Heart left ventricle (tissue), 16 donors: Measurements from ENCODE around the gene CIB1. TPM values are rescaled to one million over a fixed set of nuclear protein-coding genes. Genes with fewer than 3 reads are reported as not detected.

Source experiments
- ATAC-seq, 4 donors: fragments of 200-7000 bp; cut with Tn5 transposase; one replicate each; pipeline ENCODE4 v1.9.1; 2020 to 2022; ENCODE audit warnings: moderate library complexity in 4 of 4, mild to moderate bottlenecking in 3 of 4, moderate number of reproducible peaks in 1 of 4
- DNase-seq, 5 donors: peaks; one replicate each; pipeline ENCODE4 v3.0.0-alpha.2; 2020
- H3K27ac ChIP-seq, 12 donors: fragments of 200-600 bp; sonication (generic) in 4 of 12; one replicate each; pipeline versions ENCODE4 v1.5.0 to v1.8.0; 2016 to 2022; ENCODE audit warnings: mild to moderate bottlenecking in 2 of 12
- H3K27me3 ChIP-seq, 9 donors: fragments of 200-600 bp; sonication (generic) in 2 of 9; one replicate each; pipeline versions ENCODE4 v1.5.1 to v1.8.0; 2016 to 2022; ENCODE audit warnings: mild to moderate bottlenecking in 3 of 9
- H3K36me3 ChIP-seq, 9 donors: fragments of 200-600 bp; sonication (generic) in 2 of 9; one replicate each; pipeline versions ENCODE4 v1.5.0 to v1.8.0; 2018 to 2022; ENCODE audit warnings: mild to moderate bottlenecking in 2 of 9
- H3K4me1 ChIP-seq, 12 donors: fragments of 200-600 bp; sonication (generic) in 4 of 12; one replicate each; pipeline versions ENCODE4 v1.5.0 to v1.8.0; 2016 to 2022; ENCODE audit warnings: mild to moderate bottlenecking in 3 of 12
- H3K4me3 ChIP-seq, 12 donors: fragments of 200-600 bp; sonication (generic) in 4 of 12; one replicate each; pipeline versions ENCODE4 v1.5.0 to v1.8.0; 2017 to 2022; ENCODE audit warnings: mild to moderate bottlenecking in 9 of 12, moderate library complexity in 4 of 12
- H3K9me3 ChIP-seq, 12 donors: fragments of 200-600 bp; sonication (generic) in 4 of 12; one replicate each; pipeline versions ENCODE4 v1.5.0 to v1.8.0; 2016 to 2022; ENCODE audit warnings: mild to moderate bottlenecking in 1 of 12
- POLR2A ChIP-seq, 2 donors: fragments of 450-650 bp; IDR thresholded peaks; one replicate each; pipeline ENCODE4 v1.6.1; 2017; ENCODE audit warnings: antibody characterized with exemption in 2 of 2, mild to moderate bottlenecking in 2 of 2, moderate library complexity in 2 of 2
- WGBS, 4 donors: extraction: QIAGEN DNeasy Blood & Tissue Kit in 2 of 4; methylation state at CpG; one replicate each; pipeline versions ENCODE4 v1.1.5 to v1.1.7; 2013 to 2018; 5-methylcytosine and 5-hydroxymethylcytosine counted together
- intact Hi-C, 10 donors: fragments of 100-400 bp; cut with DNase I; formaldehyde crosslinking; loops; one replicate each; pipeline versions ENCODE4 v1.11.1 to v1.14.2; 2022
- polyA plus RNA-seq, 2 donors: library from polyadenylated mRNA; stranded (reverse); fragments of 200-250 nt; gene quantifications; one replicate each; pipeline ENCODE4 v1.2.3, GENCODE V29; 2013
- total RNA-seq, 9 donors: library from RNA; depleted of rRNA in 2 of 9; stranded (reverse); fragments of >200 nt in 2 of 9; fragmentation: NEBNext Ultra II Directional in 3 of 9; extraction: Animal tissue kit (Norgen Biotek cat#: 25700) in 3 of 9; gene quantifications; one replicate each; pipeline versions ENCODE4 v1.1.0 to v1.2.4, GENCODE V29; 2016 to 2023
- TF ChIP-seq, protein P1 (sequence below), 12 donors: fragments of 200-600 bp; sonication (generic) in 4 of 12; IDR thresholded peaks; one replicate each; pipeline versions ENCODE4 v1.5.0 to v1.8.0; 2018 to 2022; ENCODE audit warnings: antibody characterized with exemption in 12 of 12, mild to moderate bottlenecking in 5 of 12
- donor health status: ischemic (EF 13 %, LVEDD 7.1; RV severe dilation, severe dysfunction).
- donor health status: healthy with polysubstance abuse.
- donor health status: DM: no; HTN: yes; CAD: no.
- donor health status: DM: no; HTN: no; CAD: no.
- donor health status: ischemic (EF 25% LVEDD 6.9; RV normal size, moderate dysfunction).
- donor health status: ischemic (EF 25% LVEDD 5.7; RV mildly dilated, moderate dysfunction).
- donor health status: healthy.
- donor health status: DM: yes; HTN: yes; CAD: no.
- donor health status: ischemic (EF 35%, LVEDD 5.7; RV mildly dilated, moderate dysfunction).
- donor health status: nonischemic (EF 11% LVEDD 7.7; RV severe dilation, severe dysfunction).
- donor health status: DM: yes; HTN: yes; CAD: no.
- donor health status: PGD.
- donor health status: ischemic (EF 29% LVEDD 5.4; RV normal size, mild dysfunction).
- donor health status: nonischemic (EF 23%, LVEDD 6.1; RV moderate dilation, normal function).

The CIB1 gene
- total and polyA plus RNA-seq, 11 donors = 38.7 to 145 (median 80.8) TPM

DNA sequence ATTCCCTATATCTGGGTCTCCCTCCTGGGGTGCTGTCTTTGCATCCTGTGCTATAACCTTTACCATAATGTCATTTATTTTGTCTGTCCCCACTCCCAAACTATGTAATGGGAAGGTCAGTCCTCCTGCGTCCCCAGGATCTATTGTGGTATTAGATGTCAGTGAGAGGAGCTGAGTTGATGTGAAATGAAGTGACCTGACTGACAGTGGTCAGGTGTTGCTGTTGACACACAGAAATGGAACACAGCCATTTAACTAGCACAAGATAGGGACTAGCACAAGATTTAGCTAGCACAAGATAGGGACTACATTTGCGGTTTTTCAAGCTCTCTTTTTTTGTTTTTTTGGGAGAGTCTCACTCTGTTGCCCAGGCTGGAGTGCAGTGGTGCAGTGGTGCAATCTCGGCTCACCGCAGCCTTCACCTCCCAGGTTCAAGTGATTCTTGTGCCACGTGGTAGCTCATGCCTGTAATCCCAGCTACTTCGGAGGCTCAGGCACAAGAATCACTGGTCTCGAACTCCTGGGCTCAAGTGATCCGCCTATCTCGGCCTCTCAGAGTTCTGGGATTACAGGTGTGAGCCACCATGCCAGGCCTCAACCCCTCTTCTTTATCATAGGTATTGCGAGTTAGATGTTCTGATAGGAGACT lies 36.9 kb upstream of the CIB1 start:
- DNase-seq = no peak
- Histone ChIP-seq H3K4me3 (no peak overlapping the region), H3K27ac (peak overlapping the region in 2 of 12 donors; percentile 12 to 19), H3K27me3 (no peaks in the 10 kb centered on the region), H3K36me3 (peaks cover 0 to 82% (median 61%) of the 10 kb centered on the region in 9 donors), H3K9me3 (no peaks in the 10 kb centered on the region), H3K4me1 (peaks cover 0 to 61% (median 51%) of the 10 kb centered on the region in 12 donors)
- ATAC-seq = no peak
- no peak for TF ChIP-seq POLR2A (IDR thresholded peaks at IDR 0.05)
- TF ChIP-seq, protein P1, sequence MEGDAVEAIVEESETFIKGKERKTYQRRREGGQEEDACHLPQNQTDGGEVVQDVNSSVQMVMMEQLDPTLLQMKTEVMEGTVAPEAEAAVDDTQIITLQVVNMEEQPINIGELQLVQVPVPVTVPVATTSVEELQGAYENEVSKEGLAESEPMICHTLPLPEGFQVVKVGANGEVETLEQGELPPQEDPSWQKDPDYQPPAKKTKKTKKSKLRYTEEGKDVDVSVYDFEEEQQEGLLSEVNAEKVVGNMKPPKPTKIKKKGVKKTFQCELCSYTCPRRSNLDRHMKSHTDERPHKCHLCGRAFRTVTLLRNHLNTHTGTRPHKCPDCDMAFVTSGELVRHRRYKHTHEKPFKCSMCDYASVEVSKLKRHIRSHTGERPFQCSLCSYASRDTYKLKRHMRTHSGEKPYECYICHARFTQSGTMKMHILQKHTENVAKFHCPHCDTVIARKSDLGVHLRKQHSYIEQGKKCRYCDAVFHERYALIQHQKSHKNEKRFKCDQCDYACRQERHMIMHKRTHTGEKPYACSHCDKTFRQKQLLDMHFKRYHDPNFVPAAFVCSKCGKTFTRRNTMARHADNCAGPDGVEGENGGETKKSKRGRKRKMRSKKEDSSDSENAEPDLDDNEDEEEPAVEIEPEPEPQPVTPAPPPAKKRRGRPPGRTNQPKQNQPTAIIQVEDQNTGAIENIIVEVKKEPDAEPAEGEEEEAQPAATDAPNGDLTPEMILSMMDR (IDR thresholded peaks at IDR 0.05) = no peak
- WGBS, 4 donors = 71 to 85% (median 80%) methylated on average over 10 of the region's 10 CpGs
- intact Hi-C loops = no loop called here

DNA sequence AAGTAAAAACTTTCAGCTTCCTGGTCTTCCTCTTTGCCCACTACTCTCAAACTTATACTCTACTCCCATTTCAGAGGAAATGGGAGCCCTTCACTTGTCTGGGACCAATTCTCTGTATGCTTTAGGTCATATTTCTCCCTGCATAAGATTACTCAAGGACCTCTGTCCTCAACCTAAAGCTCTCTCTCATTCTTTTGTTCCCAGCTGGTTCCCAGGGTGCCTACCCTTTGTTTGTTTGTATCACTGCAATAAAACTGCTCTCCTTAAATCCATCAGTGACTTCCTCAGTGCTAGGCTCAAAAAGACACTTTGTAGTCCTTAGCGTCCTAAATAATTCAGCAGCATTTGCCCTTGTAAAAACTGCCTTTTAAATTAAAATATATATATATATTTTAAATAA lies 34.7 kb upstream of the CIB1 start:
- H3K27me3 ChIP-seq = no peaks in the 10 kb centered on the region
- intact Hi-C loops = loop anchor here in 1 of 10 donors (5.0 kb wide), 1 partner anchor 36 kb away; the partner anchor contains the start of genes CIB1 and GDPGP1
- ATAC-seq (no peak), DNase-seq (no peak)
- 64 to 82% (median 71%) methylated on average over 1 of the region's 1 CpG for WGBS, 4 donors
- peak overlapping the region in 1 of 12 donors; percentile 64 for H3K4me3 ChIP-seq
- H3K4me1 ChIP-seq = peaks cover 0 to 71% (median 62%) of the 10 kb centered on the region in 12 donors
- no peak overlapping the region for H3K27ac ChIP-seq
- peaks cover 0 to 63% (median 51%) of the 10 kb centered on the region in 9 donors for H3K36me3 ChIP-seq
- H3K9me3 ChIP-seq = no peaks in the 10 kb centered on the region
- TF ChIP-seq, protein P1 (IDR thresholded peaks at IDR 0.05) = no peak
- no peak for TF ChIP-seq POLR2A (IDR thresholded peaks at IDR 0.05)

DNA sequence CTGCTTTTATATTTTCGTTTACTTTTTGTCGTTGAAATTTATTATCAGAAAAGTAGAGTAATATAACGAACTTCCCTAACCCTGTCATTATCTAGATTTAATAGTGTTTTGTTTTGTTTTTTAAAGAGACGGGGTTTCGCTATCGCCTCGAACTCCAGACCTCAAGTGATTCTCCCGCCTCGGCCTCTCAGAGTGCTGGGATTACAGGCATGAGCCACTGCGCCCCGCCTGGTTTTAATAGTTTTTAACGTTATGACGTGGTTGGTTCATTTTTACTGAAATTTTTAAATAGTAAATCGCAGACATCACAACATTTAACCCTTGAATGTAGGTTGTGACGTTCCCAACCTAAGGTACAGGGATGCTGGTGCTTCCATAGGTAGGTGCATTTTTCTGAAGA lies 32.7 kb upstream of the CIB1 start:
- DNase-seq = no peak
- no peak for TF ChIP-seq POLR2A (IDR thresholded peaks at IDR 0.05)
- TF ChIP-seq, protein P1 (IDR thresholded peaks at IDR 0.05) = no peak
- Histone ChIP-seq H3K36me3 (peaks cover 0 to 46% (median 32%) of the 10 kb centered on the region in 9 donors), H3K27me3 (no peaks in the 10 kb centered on the region), H3K4me3 (peak overlapping the region; percentile 36 to 95 (median 72)), H3K4me1 (peaks cover 0 to 60% (median 55%) of the 10 kb centered on the region in 12 donors), H3K27ac (peak overlapping the region; percentile 90 to 100 (median 96)), H3K9me3 (no peaks in the 10 kb centered on the region)
- 11 to 21% (median 16%) methylated on average over 15 of the region's 15 CpGs for WGBS, 4 donors
- no peak for ATAC-seq
- intact Hi-C loops = loop anchor here in 1 of 10 donors (5.0 kb wide), 1 partner anchor 34 kb away; the partner anchor contains the start of genes CIB1 and GDPGP1

DNA sequence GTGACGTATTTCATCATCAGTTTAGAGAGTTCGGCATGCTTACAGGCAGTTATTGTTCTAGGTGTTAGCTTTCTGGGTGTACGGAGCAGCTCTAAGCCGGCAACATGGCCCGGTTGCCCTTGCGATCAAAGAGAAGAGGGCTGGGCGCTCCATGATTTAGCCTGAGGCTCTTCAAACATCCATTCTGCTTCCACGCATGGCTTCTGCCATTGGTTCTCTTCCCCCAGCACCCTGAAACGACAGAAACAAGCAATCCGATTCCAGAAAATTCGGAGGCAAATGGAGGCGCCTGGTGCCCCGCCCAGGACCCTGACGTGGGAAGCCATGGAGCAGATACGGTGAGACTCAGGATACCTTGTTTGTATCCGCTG lies 32.3 kb upstream of the CIB1 start:
- no peaks in the 10 kb centered on the region for H3K9me3 ChIP-seq
- peak; percentile 9 to 54 (median 34) for ATAC-seq
- WGBS, 4 donors = 0 to 1% (median 0%) methylated on average over 16 of the region's 16 CpGs
- intact Hi-C loops = loop anchor here in 1 of 10 donors (5.0 kb wide), 1 partner anchor 34 kb away; the partner anchor contains the start of genes CIB1 and GDPGP1
- H3K27ac ChIP-seq = peak overlapping the region; percentile 90 to 100 (median 96)
- TF ChIP-seq, protein P1 (IDR thresholded peaks at IDR 0.05) = no peak
- TF ChIP-seq POLR2A (IDR thresholded peaks at IDR 0.05) = no peak
- no peaks in the 10 kb centered on the region for H3K27me3 ChIP-seq
- H3K4me3 ChIP-seq = peak overlapping the region; percentile 36 to 95 (median 72)
- DNase-seq = peak in 3 of 5 donors; percentile 34 to 44 (median 41)
- H3K4me1 ChIP-seq = peaks cover 0 to 56% (median 51%) of the 10 kb centered on the region in 12 donors
- peaks cover 0 to 41% (median 27%) of the 10 kb centered on the region in 9 donors for H3K36me3 ChIP-seq
